H7 (cell line): ENCODE data around the gene LTBR. TPM values are rescaled to one million over a fixed set of nuclear protein-coding genes. Genes with fewer than 3 reads are reported as not detected.

Source experiments
- DNase-seq: peaks from one replicate; pipeline ENCODE4 v3.0.0; 2012
- H3K27me3 ChIP-seq: 2 replicates; pipeline ENCODE4 v1.6.0; 2011; ENCODE audit warnings: mild to moderate bottlenecking, low read length; ENCODE audit not compliant: control insufficient read depth, insufficient read depth
- H3K36me3 ChIP-seq: replicated peaks from 2 replicates; pipeline ENCODE4 v1.5.1; 2011; ENCODE audit warnings: low read length; ENCODE audit not compliant: control insufficient read depth, insufficient read depth
- H3K4me3 ChIP-seq: 2 replicates; pipeline ENCODE4 v1.5.1; 2011; ENCODE audit warnings: low read depth, mild to moderate bottlenecking, control low read depth, low read length, moderate library complexity; ENCODE audit not compliant: insufficient read depth
- total RNA-seq: library from RNA; depleted of rRNA; stranded (reverse); fragments of >200 nt; shearing (Covaris generic); gene quantifications from 2 replicates; pipeline ENCODE4 v1.2.3, GENCODE V29; 2014

The LTBR gene
- total RNA-seq, 1 experiment from 2014 or later: 3.6 TPM

DNA sequence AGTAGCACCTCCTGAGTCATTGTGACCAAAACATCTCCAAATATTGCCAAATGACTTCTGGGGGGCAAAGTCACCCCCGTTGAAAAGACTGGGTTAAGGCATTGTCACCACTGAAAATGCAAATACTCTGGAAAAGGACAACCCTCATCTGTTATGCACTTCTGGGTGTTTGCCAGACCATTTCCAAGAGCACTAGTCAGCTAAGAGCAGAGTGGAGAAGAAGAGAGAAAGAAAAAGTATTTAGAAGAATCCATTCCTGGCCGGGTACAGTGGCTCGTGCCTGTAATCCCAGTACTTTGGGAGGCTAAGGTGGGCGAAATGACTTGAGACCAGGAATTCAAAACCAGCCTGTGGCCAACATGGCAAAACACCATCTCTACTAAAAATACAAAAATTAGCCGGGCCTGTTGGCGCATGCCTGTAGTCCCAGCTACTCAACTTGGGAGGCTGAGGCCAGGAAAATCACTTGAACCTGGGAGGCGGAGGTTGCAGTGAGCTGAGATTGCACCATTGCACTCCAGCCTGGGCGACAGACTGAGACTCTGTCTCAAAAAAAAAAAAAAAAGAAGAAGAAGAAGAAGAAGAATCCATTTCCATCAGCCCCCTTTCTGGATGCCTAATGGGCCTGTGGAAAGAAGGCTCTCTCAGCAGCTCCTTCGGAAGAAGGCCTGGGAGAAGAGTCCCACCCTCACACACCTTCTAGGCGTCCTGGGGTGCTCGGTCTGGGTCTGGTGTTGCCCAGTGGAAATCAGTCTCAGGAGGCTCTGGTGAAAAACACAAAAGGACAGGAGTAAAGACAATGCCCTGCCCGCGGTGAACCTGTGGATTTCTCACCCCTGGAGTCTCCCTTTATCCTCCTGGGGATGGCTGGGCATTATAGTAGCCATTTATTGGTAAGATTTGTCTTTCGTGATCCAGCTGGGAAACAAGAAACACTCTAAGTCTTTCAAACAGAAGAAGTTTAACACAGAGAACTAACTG, 3.5 kb upstream of the LTBR start:
- Histone ChIP-seq H3K36me3 (no peaks in the 10 kb centered on the region), H3K4me3 (no peak overlapping the region), H3K27me3 (peaks cover 26% of the 10 kb centered on the region)
- peak; percentile 24 for DNase-seq

DNA sequence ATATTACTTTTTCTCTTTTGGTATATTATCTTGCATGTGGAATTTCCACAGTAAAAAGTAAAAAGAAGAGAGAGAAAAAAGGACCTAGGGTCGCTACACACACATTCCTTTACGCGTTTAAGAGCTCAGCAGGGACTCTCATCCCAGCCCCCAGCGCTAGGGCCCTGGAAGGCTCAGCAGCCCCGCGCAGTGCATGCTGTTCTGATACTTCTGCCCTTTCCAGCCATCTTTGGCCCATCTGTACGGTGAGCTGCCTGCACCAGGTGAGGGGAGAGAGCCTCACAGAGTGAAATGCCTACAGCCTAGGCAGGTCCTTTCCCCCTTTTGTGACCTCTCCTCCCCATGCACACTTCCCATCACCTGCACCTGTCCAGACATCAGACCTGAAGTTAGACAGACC, 1.6 kb upstream of the LTBR start:
- Histone ChIP-seq H3K36me3 (no peaks in the 10 kb centered on the region), H3K4me3 (no peak overlapping the region), H3K27me3 (peaks cover 26% of the 10 kb centered on the region)
- DNase-seq: no peak

DNA sequence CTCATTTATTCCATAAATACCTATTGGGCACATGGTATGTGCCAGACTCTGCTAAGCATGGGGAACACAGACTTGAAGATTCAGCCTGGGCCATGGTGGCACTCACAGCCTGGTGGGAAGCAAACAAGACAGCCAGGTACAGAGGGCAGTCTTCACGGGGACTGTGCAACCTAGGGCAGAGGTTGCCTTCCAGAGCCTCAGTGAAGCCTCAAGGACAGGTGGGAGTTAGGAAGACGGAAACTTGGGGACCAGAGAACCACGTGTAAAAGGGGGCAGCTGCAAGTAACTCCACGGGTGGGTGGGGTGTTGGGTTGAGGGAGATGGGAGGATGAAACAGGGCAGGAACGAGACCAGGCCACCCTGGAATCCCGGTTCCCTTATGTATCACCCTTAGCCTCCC, 980 bp upstream of the LTBR start:
- Histone ChIP-seq H3K4me3 (no peak overlapping the region), H3K27me3 (peaks cover 26% of the 10 kb centered on the region), H3K36me3 (no peaks in the 10 kb centered on the region)
- DNase-seq: peak; percentile 13

DNA sequence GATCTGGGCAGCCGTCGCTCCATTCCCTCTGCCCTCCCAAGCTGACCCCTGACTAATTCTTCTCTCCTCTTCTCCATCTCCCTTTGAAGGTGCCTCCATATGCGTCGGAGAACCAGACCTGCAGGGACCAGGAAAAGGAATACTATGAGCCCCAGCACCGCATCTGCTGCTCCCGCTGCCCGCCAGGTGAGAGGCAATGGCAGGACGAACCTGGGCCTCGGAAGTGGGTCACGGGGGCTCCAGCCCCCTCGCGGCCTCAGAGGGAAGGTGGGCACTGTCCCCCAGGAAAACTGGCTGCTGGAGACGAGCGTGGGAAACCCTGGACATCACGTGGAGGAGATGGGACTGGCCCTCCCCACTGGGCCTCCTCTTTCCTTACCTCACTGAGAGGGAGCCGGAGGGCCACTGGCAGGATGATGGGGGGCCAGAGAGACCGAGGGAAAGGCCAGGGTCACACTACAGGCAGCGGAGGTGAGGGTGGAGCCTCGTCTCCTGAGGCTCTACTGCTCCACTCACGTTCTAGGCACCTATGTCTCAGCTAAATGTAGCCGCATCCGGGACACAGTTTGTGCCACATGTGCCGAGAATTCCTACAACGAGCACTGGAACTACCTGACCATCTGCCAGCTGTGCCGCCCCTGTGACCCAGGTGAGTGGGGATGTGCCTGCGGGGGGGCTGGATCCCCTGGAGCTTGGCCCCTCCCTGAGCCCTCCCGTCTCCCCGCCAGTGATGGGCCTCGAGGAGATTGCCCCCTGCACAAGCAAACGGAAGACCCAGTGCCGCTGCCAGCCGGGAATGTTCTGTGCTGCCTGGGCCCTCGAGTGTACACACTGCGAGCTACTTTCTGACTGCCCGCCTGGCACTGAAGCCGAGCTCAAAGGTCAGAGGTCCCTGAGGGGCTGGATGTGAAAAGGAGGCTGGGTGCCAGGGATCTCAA, 806 bp downstream of the LTBR start:
- DNase-seq: peak; percentile 46
- H3K4me3 ChIP-seq: no peak overlapping the region
- peaks cover 26% of the 10 kb centered on the region for H3K27me3 ChIP-seq
- H3K36me3 ChIP-seq: 0 out of 2 replicates have a peak, but pooled peaks cover 1% of the 10 kb centered on the region

DNA sequence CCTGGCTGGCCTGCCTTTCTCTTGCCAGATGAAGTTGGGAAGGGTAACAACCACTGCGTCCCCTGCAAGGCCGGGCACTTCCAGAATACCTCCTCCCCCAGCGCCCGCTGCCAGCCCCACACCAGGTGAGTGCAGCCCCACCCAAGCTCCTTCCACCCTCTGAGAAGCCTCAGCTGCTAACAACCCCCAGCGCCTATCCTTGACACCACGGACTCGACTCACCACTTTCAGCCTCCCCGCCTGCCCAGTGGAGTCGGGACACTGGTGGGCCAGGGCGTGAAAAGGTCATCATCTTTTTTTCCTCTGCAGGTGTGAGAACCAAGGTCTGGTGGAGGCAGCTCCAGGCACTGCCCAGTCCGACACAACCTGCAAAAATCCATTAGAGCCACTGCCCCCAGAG, 2.1 kb downstream of the LTBR start:
- Histone ChIP-seq H3K36me3 (0 out of 2 replicates have a peak, but pooled peaks cover 1% of the 10 kb centered on the region), H3K4me3 (no peak overlapping the region), H3K27me3 (peaks cover 25% of the 10 kb centered on the region)
- no peak for DNase-seq

DNA sequence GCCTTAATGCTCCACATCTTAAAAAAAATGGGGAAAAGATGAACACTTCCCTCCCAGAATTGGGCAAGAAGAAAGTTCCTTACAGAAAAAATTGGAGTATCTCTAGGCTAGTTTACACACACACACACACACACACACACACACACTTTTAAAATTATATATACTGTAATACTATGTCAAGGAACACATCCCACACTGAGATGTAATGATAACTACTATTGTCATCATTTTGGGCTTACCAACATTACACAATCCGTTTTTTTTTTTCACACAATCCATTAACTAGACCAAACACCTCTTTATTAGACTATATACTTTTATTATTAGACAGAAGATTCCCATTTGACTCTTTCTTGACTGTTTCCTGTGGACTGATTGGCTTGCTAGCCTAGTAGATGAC, 2.5 kb downstream of the LTBR start:
- no peak for DNase-seq
- Histone ChIP-seq H3K4me3 (no peak overlapping the region), H3K36me3 (0 out of 2 replicates have a peak, but pooled peaks cover 1% of the 10 kb centered on the region), H3K27me3 (peaks cover 24% of the 10 kb centered on the region)

DNA sequence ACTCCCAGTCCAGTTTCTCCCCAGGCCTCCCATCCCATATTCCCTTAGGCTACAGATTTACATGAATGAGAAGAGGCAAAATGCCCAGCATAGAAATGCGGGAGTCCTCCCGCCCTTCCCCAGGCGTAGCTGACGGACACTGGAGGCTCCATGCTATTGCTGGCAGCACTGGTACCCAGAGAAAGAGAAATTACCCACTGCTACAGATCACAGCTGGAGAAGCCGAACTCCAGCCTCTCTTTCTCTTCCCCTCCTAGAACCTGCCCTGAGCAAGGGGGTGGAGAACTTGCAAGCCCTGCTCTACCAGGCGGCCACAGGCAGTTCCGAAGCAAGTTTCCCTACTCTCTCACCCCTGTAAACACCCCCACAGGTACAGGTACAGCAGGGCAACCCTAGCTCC, 3.6 kb downstream of the LTBR start:
- Histone ChIP-seq H3K27me3 (peaks cover 22% of the 10 kb centered on the region), H3K36me3 (0 out of 2 replicates have a peak, but pooled peaks cover 1% of the 10 kb centered on the region), H3K4me3 (no peak overlapping the region)
- peak; percentile 55 for DNase-seq

DNA sequence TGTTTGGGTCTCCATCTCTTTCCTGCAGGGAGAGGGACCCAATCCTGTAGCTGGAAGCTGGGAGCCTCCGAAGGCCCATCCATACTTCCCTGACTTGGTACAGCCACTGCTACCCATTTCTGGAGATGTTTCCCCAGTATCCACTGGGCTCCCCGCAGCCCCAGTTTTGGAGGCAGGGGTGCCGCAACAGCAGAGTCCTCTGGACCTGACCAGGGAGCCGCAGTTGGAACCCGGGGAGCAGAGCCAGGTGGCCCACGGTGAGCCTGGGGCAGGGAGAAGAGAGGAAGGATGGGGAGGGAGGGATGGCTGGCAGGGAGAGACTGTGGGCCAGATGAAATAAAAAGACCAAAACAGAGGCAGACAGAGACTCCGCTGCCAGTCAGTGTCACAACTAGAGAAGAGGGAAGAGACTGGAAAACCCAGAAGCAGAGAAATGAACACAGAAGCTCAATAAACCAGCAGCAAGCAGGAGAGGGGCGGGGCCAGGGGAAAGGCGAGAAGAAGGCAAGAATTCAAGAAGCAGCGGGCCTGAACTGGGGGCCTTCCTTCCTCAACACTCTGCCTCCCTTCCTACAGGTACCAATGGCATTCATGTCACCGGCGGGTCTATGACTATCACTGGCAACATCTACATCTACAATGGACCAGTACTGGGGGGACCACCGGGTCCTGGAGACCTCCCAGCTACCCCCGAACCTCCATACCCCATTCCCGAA, 6.3 kb downstream of the LTBR start:
- Histone ChIP-seq H3K36me3 (0 out of 2 replicates have a peak, but pooled peaks cover 1% of the 10 kb centered on the region), H3K27me3 (no peaks in the 10 kb centered on the region), H3K4me3 (no peak overlapping the region)
- DNase-seq: peak; percentile 56

DNA sequence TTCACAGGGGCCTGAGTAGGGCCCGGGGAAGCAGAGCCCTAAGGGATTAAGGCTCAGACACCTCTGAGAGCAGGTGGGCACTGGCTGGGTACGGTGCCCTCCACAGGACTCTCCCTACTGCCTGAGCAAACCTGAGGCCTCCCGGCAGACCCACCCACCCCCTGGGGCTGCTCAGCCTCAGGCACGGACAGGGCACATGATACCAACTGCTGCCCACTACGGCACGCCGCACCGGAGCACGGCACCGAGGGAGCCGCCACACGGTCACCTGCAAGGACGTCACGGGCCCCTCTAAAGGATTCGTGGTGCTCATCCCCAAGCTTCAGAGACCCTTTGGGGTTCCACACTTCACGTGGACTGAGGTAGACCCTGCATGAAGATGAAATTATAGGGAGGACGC, 7.1 kb downstream of the LTBR start:
- Histone ChIP-seq H3K36me3 (0 out of 2 replicates have a peak, but pooled peaks cover 1% of the 10 kb centered on the region), H3K4me3 (no peak overlapping the region), H3K27me3 (no peaks in the 10 kb centered on the region)
- peak; percentile 37 for DNase-seq

DNA sequence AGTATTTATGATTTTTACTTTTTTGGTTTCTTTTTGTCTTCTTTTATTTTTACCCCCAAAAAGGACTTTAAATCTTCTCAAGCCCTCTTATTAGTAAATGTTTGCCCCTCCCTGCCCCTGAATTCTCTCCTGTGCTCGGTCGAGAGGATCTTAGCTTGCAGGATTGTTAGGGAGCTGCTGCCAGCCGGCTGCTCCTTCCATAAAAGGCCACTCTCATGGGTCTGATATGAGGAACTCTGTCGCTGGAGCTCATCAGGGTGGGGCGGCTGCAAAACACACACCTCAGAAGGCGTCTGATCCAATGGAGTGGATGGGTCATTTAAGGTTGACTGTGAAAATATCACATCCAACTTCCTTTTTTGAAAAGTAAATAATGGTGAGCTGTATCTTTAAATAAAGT, 8.5 kb downstream of the LTBR start:
- no peaks in the 10 kb centered on the region for H3K27me3 ChIP-seq

DNA sequence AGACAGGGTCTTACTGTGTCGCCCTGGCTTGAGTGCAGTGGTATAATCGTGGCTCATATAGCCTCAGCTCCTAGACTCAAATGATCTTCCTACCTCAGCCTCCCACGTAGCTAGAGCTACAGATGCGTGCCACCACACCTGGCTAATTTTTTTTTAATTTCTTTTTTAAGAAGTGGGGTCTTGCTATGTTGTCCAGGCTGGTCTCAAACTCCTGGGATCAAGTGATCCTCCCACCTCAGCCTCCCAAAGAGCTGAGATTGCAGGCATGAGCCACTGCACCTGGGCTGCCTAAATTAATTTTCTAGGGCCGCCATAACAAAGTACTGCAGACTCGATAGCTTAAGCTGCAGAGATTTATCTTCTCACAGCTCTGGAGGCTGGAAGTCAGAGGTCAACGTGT, 9.1 kb downstream of the LTBR start:
- Histone ChIP-seq H3K27me3 (no peaks in the 10 kb centered on the region), H3K4me3 (no peak overlapping the region), H3K36me3 (0 out of 2 replicates have a peak, but pooled peaks cover 1% of the 10 kb centered on the region)
- DNase-seq: no peak

More for the DNA sequence above, 8.5 kb downstream of the LTBR start:
- no peak overlapping the region for H3K4me3 ChIP-seq
- DNase-seq: no peak
- 0 out of 2 replicates have a peak, but pooled peaks cover 1% of the 10 kb centered on the region for H3K36me3 ChIP-seq

DNA sequence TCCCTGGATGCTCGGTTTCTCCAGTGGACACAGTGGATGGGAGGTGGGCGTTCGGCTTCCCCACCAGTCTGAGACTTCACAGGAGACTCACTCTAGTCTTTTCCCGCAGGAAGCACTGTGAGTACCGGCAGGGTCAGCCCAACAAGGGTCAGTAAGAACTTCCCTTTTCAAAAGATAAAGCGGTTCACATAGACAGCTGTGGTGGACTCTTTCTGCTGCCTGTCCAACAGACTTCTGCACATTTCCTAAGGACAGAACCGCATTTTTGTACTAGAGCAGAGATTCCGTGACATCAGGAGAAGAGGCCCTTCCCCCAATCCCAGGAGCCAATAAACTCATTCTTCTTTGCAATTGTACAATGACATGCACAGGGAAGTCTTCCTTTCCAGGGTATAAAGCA, 10.4 kb downstream of the LTBR start:
- H3K36me3 ChIP-seq: no peaks in the 10 kb centered on the region
- no peaks in the 10 kb centered on the region for H3K27me3 ChIP-seq
- no peak overlapping the region for H3K4me3 ChIP-seq
- no peak for DNase-seq

DNA sequence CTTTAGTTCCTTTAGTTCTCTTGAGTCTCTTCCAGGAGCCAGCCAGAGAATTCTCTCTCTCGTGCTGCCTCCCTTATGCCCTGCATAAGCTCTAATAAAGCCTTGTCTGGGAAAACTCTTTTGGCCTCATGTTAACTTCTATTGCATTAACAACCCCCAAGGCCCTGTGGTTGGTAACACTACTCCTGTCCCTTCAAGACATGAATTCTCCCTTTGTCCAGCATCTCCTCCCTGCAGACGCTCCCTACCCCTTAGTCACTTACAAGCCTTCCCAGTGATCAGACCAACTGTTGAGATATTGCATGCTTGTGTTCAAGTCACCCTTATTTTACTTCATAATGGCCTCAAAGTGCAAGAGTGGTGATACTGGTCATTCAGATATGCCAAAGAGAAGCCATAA, 12.1 kb downstream of the LTBR start:
- DNase-seq: no peak
- Histone ChIP-seq H3K36me3 (no peaks in the 10 kb centered on the region), H3K27me3 (no peaks in the 10 kb centered on the region), H3K4me3 (no peak overlapping the region)
